HL-60 (cell line): ENCODE measurements around the gene MEIS1.

Source experiments
- POLR2AphosphoS5 ChIP-seq: IDR thresholded peaks from 2 replicates; pipeline ENCODE4 v1.6.1; 2012; ENCODE audit warnings: low read depth
- TF ChIP-seq, protein P1 (sequence below): IDR thresholded peaks from one replicate; pipeline ENCODE4 v1.5.1; 2011; ENCODE audit warnings: low read length, control low read depth, inconsistent platforms; ENCODE audit not compliant: insufficient read depth
- TF ChIP-seq, protein P2 (sequence below): IDR thresholded peaks from 2 replicates; pipeline ENCODE4 v1.6.1; 2012; ENCODE audit warnings: low read depth; ENCODE audit not compliant: insufficient replicate concordance

DNA sequence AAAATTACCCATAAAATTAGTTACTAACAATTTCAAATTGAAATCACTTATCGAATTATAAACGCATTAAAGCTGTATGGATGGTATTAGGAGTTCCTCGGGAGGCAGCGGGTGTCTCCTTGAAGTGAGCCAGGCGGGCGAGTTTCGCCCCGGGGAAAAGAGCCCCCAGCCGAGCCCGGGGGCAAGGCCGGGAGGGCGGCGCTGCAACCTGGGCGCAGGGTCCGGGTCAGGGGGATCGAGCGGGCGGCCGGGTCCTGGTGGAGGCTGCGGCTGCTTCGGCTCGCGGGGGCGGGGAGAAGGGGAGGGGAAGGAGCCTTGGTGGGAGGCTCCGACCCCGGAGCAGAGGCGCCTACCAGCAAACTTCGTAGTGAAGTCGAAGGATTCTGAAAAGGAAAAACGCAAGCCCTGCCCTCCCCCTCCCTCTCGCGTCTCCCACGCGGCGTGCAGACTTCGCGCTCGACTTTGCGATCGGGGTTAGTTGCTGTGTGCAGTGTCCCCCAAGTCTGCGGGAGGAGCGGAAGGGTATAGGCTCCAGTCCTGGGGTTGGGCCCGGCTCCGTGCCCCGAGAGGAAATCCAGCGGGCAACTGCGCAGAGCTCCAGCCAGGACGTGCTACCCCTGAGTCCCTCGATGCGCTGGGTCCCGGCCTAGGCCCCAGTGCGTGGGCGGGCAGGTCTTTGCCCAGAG, 140.8 kb downstream of the MEIS1 start:
- TF ChIP-seq, protein P1, sequence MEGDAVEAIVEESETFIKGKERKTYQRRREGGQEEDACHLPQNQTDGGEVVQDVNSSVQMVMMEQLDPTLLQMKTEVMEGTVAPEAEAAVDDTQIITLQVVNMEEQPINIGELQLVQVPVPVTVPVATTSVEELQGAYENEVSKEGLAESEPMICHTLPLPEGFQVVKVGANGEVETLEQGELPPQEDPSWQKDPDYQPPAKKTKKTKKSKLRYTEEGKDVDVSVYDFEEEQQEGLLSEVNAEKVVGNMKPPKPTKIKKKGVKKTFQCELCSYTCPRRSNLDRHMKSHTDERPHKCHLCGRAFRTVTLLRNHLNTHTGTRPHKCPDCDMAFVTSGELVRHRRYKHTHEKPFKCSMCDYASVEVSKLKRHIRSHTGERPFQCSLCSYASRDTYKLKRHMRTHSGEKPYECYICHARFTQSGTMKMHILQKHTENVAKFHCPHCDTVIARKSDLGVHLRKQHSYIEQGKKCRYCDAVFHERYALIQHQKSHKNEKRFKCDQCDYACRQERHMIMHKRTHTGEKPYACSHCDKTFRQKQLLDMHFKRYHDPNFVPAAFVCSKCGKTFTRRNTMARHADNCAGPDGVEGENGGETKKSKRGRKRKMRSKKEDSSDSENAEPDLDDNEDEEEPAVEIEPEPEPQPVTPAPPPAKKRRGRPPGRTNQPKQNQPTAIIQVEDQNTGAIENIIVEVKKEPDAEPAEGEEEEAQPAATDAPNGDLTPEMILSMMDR, result no peak
- TF ChIP-seq, protein P2, sequence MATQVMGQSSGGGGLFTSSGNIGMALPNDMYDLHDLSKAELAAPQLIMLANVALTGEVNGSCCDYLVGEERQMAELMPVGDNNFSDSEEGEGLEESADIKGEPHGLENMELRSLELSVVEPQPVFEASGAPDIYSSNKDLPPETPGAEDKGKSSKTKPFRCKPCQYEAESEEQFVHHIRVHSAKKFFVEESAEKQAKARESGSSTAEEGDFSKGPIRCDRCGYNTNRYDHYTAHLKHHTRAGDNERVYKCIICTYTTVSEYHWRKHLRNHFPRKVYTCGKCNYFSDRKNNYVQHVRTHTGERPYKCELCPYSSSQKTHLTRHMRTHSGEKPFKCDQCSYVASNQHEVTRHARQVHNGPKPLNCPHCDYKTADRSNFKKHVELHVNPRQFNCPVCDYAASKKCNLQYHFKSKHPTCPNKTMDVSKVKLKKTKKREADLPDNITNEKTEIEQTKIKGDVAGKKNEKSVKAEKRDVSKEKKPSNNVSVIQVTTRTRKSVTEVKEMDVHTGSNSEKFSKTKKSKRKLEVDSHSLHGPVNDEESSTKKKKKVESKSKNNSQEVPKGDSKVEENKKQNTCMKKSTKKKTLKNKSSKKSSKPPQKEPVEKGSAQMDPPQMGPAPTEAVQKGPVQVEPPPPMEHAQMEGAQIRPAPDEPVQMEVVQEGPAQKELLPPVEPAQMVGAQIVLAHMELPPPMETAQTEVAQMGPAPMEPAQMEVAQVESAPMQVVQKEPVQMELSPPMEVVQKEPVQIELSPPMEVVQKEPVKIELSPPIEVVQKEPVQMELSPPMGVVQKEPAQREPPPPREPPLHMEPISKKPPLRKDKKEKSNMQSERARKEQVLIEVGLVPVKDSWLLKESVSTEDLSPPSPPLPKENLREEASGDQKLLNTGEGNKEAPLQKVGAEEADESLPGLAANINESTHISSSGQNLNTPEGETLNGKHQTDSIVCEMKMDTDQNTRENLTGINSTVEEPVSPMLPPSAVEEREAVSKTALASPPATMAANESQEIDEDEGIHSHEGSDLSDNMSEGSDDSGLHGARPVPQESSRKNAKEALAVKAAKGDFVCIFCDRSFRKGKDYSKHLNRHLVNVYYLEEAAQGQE, result no peak
- TF ChIP-seq POLR2AphosphoS5, result no peak
